HepG2 (cell line): ENCODE results near the gene ZNF320. TPM values are rescaled to one million over a fixed set of nuclear protein-coding genes. Genes with fewer than 3 reads are reported as not detected.

Experiments used
- ATAC-seq: fragments of 200-7000 bp; cut with Tn5 transposase; 3 replicates; pipeline ENCODE4 v1.9.1; 2020; ENCODE audit warnings: mild to moderate bottlenecking, moderate library complexity
- Bru-seq: library from RNA; stranded (reverse); fragments of 400-500 nt; gene quantifications from one replicate; lab custom pipeline; 2021; lab: Mats Ljungman, UMichigan
- BruChase-seq, 2 experiments: library from RNA; stranded (reverse); fragments of 400-500 nt; gene quantifications; one replicate each; lab custom pipeline; 2021; lab: Mats Ljungman, UMichigan
- BruUV-seq: library from RNA; stranded (reverse); fragments of 400-500 nt; replicated peaks from 2 replicates; lab custom pipeline; 2021; lab: Mats Ljungman, UMichigan
- CTCF ChIA-PET: fragments of 300-600 bp; formaldehyde crosslinking; extraction: SDS; loops from one replicate; lab custom pipeline; 2021; ENCODE audit warnings: low total read pairs, inconsistent platforms, low intra/inter-chr PET ratio; lab: Yijun Ruan, JAX
- POLR2A ChIA-PET: fragments of 350-600 bp; sonication (Branson Sonifier 250); formaldehyde crosslinking; loops from one replicate; lab custom pipeline; 2020; ENCODE audit warnings: antibody characterized with exemption, inconsistent platforms; lab: Yijun Ruan, JAX
- DNase-seq: peaks from one replicate; pipeline ENCODE4 v3.0.0-alpha.2; 2015; ENCODE audit warnings: low spot score
- FAIRE-seq: peaks from 3 replicates; lab custom pipeline; 2011; peaks lifted over from hg19 to GRCh38; lab: Jason Lieb, UNC
- H2AFZ ChIP-seq: one replicate; pipeline ENCODE4 v1.6.1; 2011; ENCODE audit warnings: low read length, inconsistent platforms
- H3K27ac ChIP-seq: fragments of 300-600 bp; 3 replicates; pipeline ENCODE4 v1.8.0; 2011; ENCODE audit warnings: mixed run types, mild to moderate bottlenecking, mixed read lengths, low read length, inconsistent platforms; ENCODE audit not compliant: insufficient read depth; ENCODE audit errors: extremely low read length
- H3K27me3 ChIP-seq, 2 experiments: fragments of 200-600 bp in 1 of 2; 2 replicates in 1 of 2; 3 replicates in 1 of 2; pipeline versions ENCODE4 v1.6.0 to v1.8.0; 2011; ENCODE audit warnings: low read length in 2 of 2, mild to moderate bottlenecking in 2 of 2, moderate library complexity in 2 of 2, inconsistent platforms in 1 of 2; ENCODE audit not compliant: insufficient read depth in 2 of 2, control insufficient read depth in 1 of 2
- H3K36me3 ChIP-seq, 2 experiments: fragments of 200-600 bp in 1 of 2; replicated peaks in 1 of 2; 2 replicates in 1 of 2; 3 replicates in 1 of 2; pipeline versions ENCODE4 v1.5.1 to v1.8.0; 2011; ENCODE audit warnings: low read length in 2 of 2, inconsistent platforms in 1 of 2; ENCODE audit not compliant: insufficient read depth in 2 of 2, control insufficient read depth in 1 of 2
- H3K4me1 ChIP-seq: 2 replicates; pipeline ENCODE4 v1.5.1; 2012; ENCODE audit warnings: low read length, inconsistent platforms; ENCODE audit not compliant: insufficient read depth
- H3K4me2 ChIP-seq: 2 replicates; pipeline ENCODE4 v1.6.0; 2011; ENCODE audit warnings: low read depth, low read length, inconsistent platforms
- H3K4me3 ChIP-seq, 3 experiments: fragments of 200-600 bp in 1 of 3; sonication (generic), shearing (Covaris generic) in 1 of 3; replicated peaks in 1 of 3; 2 replicates each; pipeline ENCODE4 v1.5.1; 2011 to 2016; ENCODE audit warnings: low read length in 3 of 3, inconsistent platforms in 2 of 3, low read depth in 2 of 3, mild to moderate bottlenecking in 2 of 3, control low read depth in 1 of 3, mixed read lengths in 1 of 3; ENCODE audit not compliant: insufficient read depth in 1 of 3
- H3K79me2 ChIP-seq: one replicate; pipeline ENCODE4 v1.6.1; 2011; ENCODE audit warnings: low read length, inconsistent platforms; ENCODE audit not compliant: insufficient read depth
- H3K9ac ChIP-seq: 2 replicates; pipeline ENCODE4 v1.6.0; 2011; ENCODE audit warnings: mild to moderate bottlenecking, low read depth, low read length, inconsistent platforms; ENCODE audit not compliant: insufficient read depth
- H3K9me3 ChIP-seq: 2 replicates; pipeline ENCODE4 v1.5.1; 2012; ENCODE audit warnings: mild to moderate bottlenecking, low read length
- H4K20me1 ChIP-seq: 2 replicates; pipeline ENCODE4 v1.6.0; 2011; ENCODE audit warnings: inconsistent platforms, mild to moderate bottlenecking, low read length, moderate library complexity; ENCODE audit not compliant: insufficient read depth
- ZNF740 ChIP-seq: sonication (generic); formaldehyde crosslinking; IDR thresholded peaks from 2 replicates; pipeline ENCODE4 v1.4.0; 2020; ENCODE audit warnings: missing genetic modification reagents
- WGBS: methylation state at CpG from one replicate; pipeline ENCODE4 v1.1.6; 2017; ENCODE audit warnings: low lambda C conversion rate; 5-methylcytosine and 5-hydroxymethylcytosine counted together
- in situ Hi-C: cut with HindIII; loops from 2 replicates; pipeline ENCODE4 v1.10.0; 2017; ENCODE audit warnings: low pct_unique_long_range_greater_than_20kb; ENCODE audit not compliant: extremely low pct_ligation_motif_present
- intact Hi-C: fragments of 100-400 bp; cut with micrococcal nuclease; formaldehyde crosslinking; loops from one replicate; pipeline ENCODE4 v1.10.0; 2022; ENCODE audit not compliant: unreplicated experiment
- long read RNA-seq, 2 experiments: library from RNA in 1 of 2; library from polyadenylated mRNA in 1 of 2; stranded (forward) in 1 of 2; unstranded in 1 of 2; transcript quantifications; one replicate each; pipeline ENCODE4 v2.0.0, GENCODE V29; 2019 to 2022
- polyA minus RNA-seq, 3 experiments: library from RNA; depleted of rRNA, polyadenylated mRNA; stranded (reverse); fragments of >200 nt; gene quantifications; 2 replicates each; pipeline ENCODE4 v1.2.3, GENCODE V29; 2011; ENCODE audit warnings: low replicate concordance in 1 of 3
- polyA plus RNA-seq, 8 experiments: library from polyadenylated mRNA; depleted of rRNA in 3 of 8; stranded (reverse) in 7 of 8; unstranded in 1 of 8; fragments of >200 nt; fragmentation: Illumina TruSeq in 4 of 8; extraction: Trizol in 4 of 8; gene quantifications; 2 replicates each; pipeline versions ENCODE4 v1.2.1 to v1.2.3, GENCODE V29; 2011 to 2016; ENCODE audit warnings: low read depth in 4 of 8, missing spikeins in 1 of 8, mixed read lengths in 1 of 8; ENCODE audit not compliant: insufficient read depth in 1 of 8
- total RNA-seq, 5 experiments: library from RNA; depleted of rRNA; stranded (reverse); fragments of >200 nt; fragmentation: Illumina TruSeq; extraction: Trizol; gene quantifications; 2 replicates each; pipeline ENCODE4 v1.2.3, GENCODE V29; 2016; ENCODE audit warnings: low read depth in 1 of 5

ZNF320 gene
- total RNA-seq (2016; rRNA removed; fragmentation: Illumina TruSeq; extraction: Trizol) (0.49 and 1.3 TPM in 2 replicates), polyA plus RNA-seq (2011; rRNA removed) (0.05 TPM in 1 of 2 replicates, not detected in the other), polyA minus RNA-seq (2011; rRNA and poly(A)+ RNA removed; ENCODE audit: low replicate concordance) (15.4 TPM in 1 of 2 replicates, not detected in the other), Bru-seq, nascent RNA (not detected), BruChase-seq, experiment 1, labeled RNA remaining after a 6-hour chase (percentile 30 among the genes with signal in this experiment), BruChase-seq, experiment 2, labeled RNA remaining after a 2-hour chase (percentile 35 among the genes with signal in this experiment)
- 0.71 TPM in 1 of 2 replicates, not detected in the other for total RNA-seq (2016; cell fraction: cytosol; rRNA removed; fragmentation: Illumina TruSeq; extraction: Trizol; ENCODE audit: low read depth)
- total RNA-seq (2016; cell fraction: insoluble cytoplasmic fraction; rRNA removed; fragmentation: Illumina TruSeq; extraction: Trizol) = 0.76 and 0.85 TPM in 2 replicates
- not detected in 2 replicates for total RNA-seq (2016; cell fraction: membrane; rRNA removed; fragmentation: Illumina TruSeq; extraction: Trizol)
- total RNA-seq (2016; cell fraction: nucleus; rRNA removed; fragmentation: Illumina TruSeq; extraction: Trizol) = 0.91 and 1.1 TPM in 2 replicates
- polyA plus RNA-seq (2011; cell fraction: cytosol; rRNA removed) = not detected in 2 replicates
- polyA plus RNA-seq (2011; cell fraction: nucleus; rRNA removed) = not detected in 2 replicates
- not detected in 2 replicates for polyA plus RNA-seq (2012)
- not detected in 2 replicates for polyA plus RNA-seq (2016; cell fraction: cytosol; fragmentation: Illumina TruSeq; extraction: Trizol; ENCODE audit: low read depth)
- polyA plus RNA-seq (2016; cell fraction: insoluble cytoplasmic fraction; fragmentation: Illumina TruSeq; extraction: Trizol; ENCODE audit: low read depth) = 0.43 TPM in 1 of 2 replicates, not detected in the other
- 0.29 and 0.37 TPM in 2 replicates for polyA plus RNA-seq (2016; cell fraction: membrane; fragmentation: Illumina TruSeq; extraction: Trizol; ENCODE audit: low read depth)
- 0.98 and 1.1 TPM in 2 replicates for polyA plus RNA-seq (2016; cell fraction: nucleus; fragmentation: Illumina TruSeq; extraction: Trizol; ENCODE audit: insufficient read depth, low read depth)
- not detected in 2 replicates for polyA minus RNA-seq (2011; cell fraction: cytosol; rRNA and poly(A)+ RNA removed)
- not detected in 2 replicates for polyA minus RNA-seq (2011; cell fraction: nucleus; rRNA and poly(A)+ RNA removed)
- long read RNA-seq, experiment 1 = 0 reads
- long read RNA-seq, experiment 2 = 0 reads

DNA sequence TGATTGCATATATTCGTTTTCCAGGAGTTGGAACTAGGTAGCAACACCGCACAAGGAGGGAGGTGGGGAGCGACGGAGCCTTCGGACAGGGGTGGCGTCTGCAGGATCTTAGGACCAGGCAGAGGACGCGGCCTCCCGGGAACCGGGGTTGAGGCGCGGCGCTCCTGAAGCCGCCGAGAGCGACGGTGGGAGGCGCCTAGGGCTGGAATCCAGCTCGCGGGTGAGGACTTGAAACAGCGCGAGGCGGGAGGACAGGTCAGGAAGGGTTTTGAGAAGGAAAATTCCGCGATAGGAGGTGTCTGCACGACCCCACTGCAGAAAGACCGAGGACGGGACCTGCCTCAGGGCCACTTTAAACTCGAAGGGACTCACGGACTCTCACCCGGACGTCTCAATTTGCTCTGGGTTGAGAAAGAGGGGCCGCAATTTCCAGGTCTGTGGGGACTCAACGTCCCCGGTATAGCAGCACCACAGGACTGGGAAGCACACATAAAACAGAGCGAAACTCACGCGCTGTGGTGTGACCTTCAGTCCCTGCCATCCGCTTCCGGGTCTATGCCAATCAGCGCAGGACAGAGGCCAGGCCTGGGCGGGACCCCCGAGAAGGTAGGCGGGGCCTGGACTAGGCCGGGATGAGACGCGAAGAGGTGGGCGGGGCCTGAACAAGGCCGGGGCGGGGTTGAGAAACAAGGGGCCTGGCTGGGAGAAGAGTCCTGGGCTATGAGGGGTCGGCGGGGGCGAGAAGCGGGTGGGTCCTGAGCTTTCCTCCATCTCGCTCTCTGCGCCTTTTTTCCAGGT lies at the start of gene ZNF320:
Gene ZNF320 (minus strand): TSS at position 498 of the 798 bp plus-strand sequence. CDS start 7,380 bp downstream, outside the sequence.
- BruUV-seq = no TSS peak
- H3K9me3 ChIP-seq = peaks cover 30% of the 10 kb centered on the region
- no peaks in the 10 kb centered on the region for H3K79me2 ChIP-seq
- H3K4me1 ChIP-seq = no peaks in the 10 kb centered on the region
- no peaks in the 10 kb centered on the region for H3K27me3 ChIP-seq
- FAIRE-seq (no peak), DNase-seq (no peak), ATAC-seq (no peak)
- H3K4me2 ChIP-seq = no peak within 1 kb of the TSS
- in situ Hi-C loops = no loop called here
- no peaks in the 10 kb centered on the region for H3K36me3 ChIP-seq
- CTCF ChIA-PET = no interaction called here
- H3K9ac ChIP-seq = no peak within 1 kb of the TSS
- H3K4me3 ChIP-seq = no peak within 1 kb of the TSS
- H2AFZ ChIP-seq = no peak within 1 kb of the TSS
- intact Hi-C loops = no loop called here
- H3K27ac ChIP-seq = no peak within 1 kb of the TSS
- no peaks in the 10 kb centered on the region for H4K20me1 ChIP-seq
- whole genome bisulfite sequencing = 82% methylated on average over 55 of the region's 56 CpGs
- TF ChIP-seq ZNF740 (CRISPR knock-in tag) = no peak
- POLR2A ChIA-PET = no interaction called here
